CD14-positive monocyte (primary cell): ENCODE data around the gene MAGEB17. TPM values are rescaled to one million over a fixed set of nuclear protein-coding genes. Genes with fewer than 3 reads are reported as not detected.
A peak's percentile ranks its signal among the peaks of the same experiment; 100 is the strongest.

Source experiments
- DNase-seq, 3 donors: peaks; one replicate each; pipeline ENCODE4 v3.0.0-alpha.2; 2011 to 2022
- H2AFZ ChIP-seq: 2 replicates; pipeline ENCODE4 v1.6.0; 2012; ENCODE audit warnings: mild to moderate bottlenecking, low read depth, low read length, inconsistent platforms; ENCODE audit not compliant: insufficient read depth, poor library complexity, severe bottlenecking
- H3K27ac ChIP-seq, 2 donors: 1 replicate in 1 of 2; 2 replicates in 1 of 2; pipeline ENCODE4 v1.5.1; 2012 to 2013; ENCODE audit warnings: low read length in 2 of 2, control low read depth in 1 of 2, inconsistent platforms in 1 of 2, low read depth in 1 of 2, mild to moderate bottlenecking in 1 of 2
- H3K27me3 ChIP-seq, 2 donors: one replicate each; pipeline versions ENCODE4 v1.6.0 to v1.6.1; 2011 to 2013; ENCODE audit warnings: low read length in 2 of 2; ENCODE audit not compliant: control insufficient read depth in 2 of 2, insufficient read depth in 2 of 2
- H3K36me3 ChIP-seq, 2 donors: replicated peaks in 1 of 2; 1 replicate in 1 of 2; 2 replicates in 1 of 2; pipeline versions ENCODE4 v1.5.1 to v1.6.1; 2012 to 2013; ENCODE audit warnings: low read length in 2 of 2, control low read depth in 1 of 2, inconsistent platforms in 1 of 2, mild to moderate bottlenecking in 1 of 2; ENCODE audit not compliant: insufficient read depth in 2 of 2, control insufficient read depth in 1 of 2
- H3K4me1 ChIP-seq, 2 donors: 1 replicate in 1 of 2; 2 replicates in 1 of 2; pipeline versions ENCODE4 v1.5.1 to v1.6.1; 2012 to 2013; ENCODE audit warnings: low read length in 2 of 2, control low read depth in 1 of 2, inconsistent platforms in 1 of 2, mild to moderate bottlenecking in 1 of 2, moderate library complexity in 1 of 2; ENCODE audit not compliant: insufficient read depth in 2 of 2, control insufficient read depth in 1 of 2
- H3K4me2 ChIP-seq: replicated peaks from 2 replicates; pipeline ENCODE3; 2012; ENCODE audit warnings: low read length, moderate library complexity, mild to moderate bottlenecking; ENCODE audit not compliant: poor library complexity, severe bottlenecking; ENCODE audit errors: extremely low read depth
- H3K4me3 ChIP-seq, 3 experiments: fragments of 200-600 bp in 1 of 3; sonication (generic) in 1 of 3; replicated peaks in 1 of 3; 1 replicate in 2 of 3; 2 replicates in 1 of 3; pipeline ENCODE4 v1.5.1; 2011 to 2013; ENCODE audit warnings: low read length in 3 of 3, mild to moderate bottlenecking in 3 of 3, control low read depth in 2 of 3, low read depth in 2 of 3, inconsistent platforms in 1 of 3, moderate library complexity in 1 of 3
- H3K79me2 ChIP-seq: 2 replicates; pipeline ENCODE4 v1.6.0; 2012; ENCODE audit warnings: mild to moderate bottlenecking, control low read depth, inconsistent platforms, low read length, moderate library complexity; ENCODE audit not compliant: insufficient read depth
- H3K9ac ChIP-seq: 2 replicates; pipeline ENCODE4 v1.6.0; 2017; ENCODE audit warnings: low read length, mild to moderate bottlenecking; ENCODE audit not compliant: insufficient read depth, poor library complexity, severe bottlenecking
- H3K9me3 ChIP-seq, 2 donors: replicated peaks in 1 of 2; 1 replicate in 1 of 2; 2 replicates in 1 of 2; pipeline versions ENCODE4 v1.5.1 to v1.6.1; 2012 to 2013; ENCODE audit warnings: low read length in 2 of 2, control low read depth in 1 of 2; ENCODE audit not compliant: control insufficient read depth in 1 of 2, insufficient read depth in 1 of 2
- H4K20me1 ChIP-seq: 2 replicates; pipeline ENCODE4 v1.6.0; 2012; ENCODE audit warnings: mild to moderate bottlenecking, low read length, control low read depth, moderate library complexity; ENCODE audit not compliant: insufficient read depth
- H3K27ac Mint-ChIP-seq, 7 donors: one replicate each; pipeline ENCODE4 v1.8.0; 2020; ENCODE audit warnings: mild to moderate bottlenecking in 7 of 7, mixed read lengths in 7 of 7, moderate library complexity in 6 of 7, inconsistent platforms in 2 of 7
- H3K27me3 Mint-ChIP-seq, 3 donors: one replicate each; pipeline ENCODE4 v1.8.0; 2021 to 2022; ENCODE audit warnings: low read depth in 3 of 3, mild to moderate bottlenecking in 3 of 3, mixed read lengths in 3 of 3, moderate library complexity in 3 of 3, inconsistent platforms in 1 of 3
- H3K36me3 Mint-ChIP-seq, 2 donors: one replicate each; pipeline ENCODE4 v1.8.0; 2020; ENCODE audit warnings: mixed read lengths in 2 of 2, inconsistent platforms in 1 of 2, mild to moderate bottlenecking in 1 of 2
- H3K4me1 Mint-ChIP-seq: one replicate; pipeline ENCODE4 v1.8.0; 2020; ENCODE audit warnings: mild to moderate bottlenecking, mixed read lengths
- H3K4me3 Mint-ChIP-seq, 2 donors: one replicate each; pipeline ENCODE4 v1.8.0; 2020; ENCODE audit warnings: mild to moderate bottlenecking in 2 of 2, mixed read lengths in 2 of 2, moderate library complexity in 1 of 2
- H3K9me3 Mint-ChIP-seq, 7 donors: one replicate each; pipeline ENCODE4 v1.8.0; 2020 to 2022; ENCODE audit warnings: mixed read lengths in 7 of 7, mild to moderate bottlenecking in 6 of 7, moderate library complexity in 6 of 7, inconsistent platforms in 2 of 7
- WGBS: methylation state at CpG from one replicate; pipeline ENCODE4 v1.1.5; 2013; ENCODE audit warnings: missing lambda C conversion rate; ENCODE audit not compliant: insufficient coverage; 5-methylcytosine and 5-hydroxymethylcytosine counted together
- intact Hi-C, 2 donors: fragments of 100-400 bp; cut with micrococcal nuclease; formaldehyde crosslinking; loops; one replicate each; pipeline versions ENCODE4 v1.15.0 to v1.15.1; 2023
- polyA plus RNA-seq, 3 donors: library from polyadenylated mRNA; depleted of rRNA in 1 of 3; unstranded in 2 of 3; stranded (reverse) in 1 of 3; fragments of 300-500 nt in 2 of 3; fragments of >200 nt in 1 of 3; fragmentation: Illumina TruSeq in 2 of 3; gene quantifications; 1 replicate in 2 of 3; 2 replicates in 1 of 3; pipeline ENCODE4 v1.2.3, GENCODE V29; 2012 to 2021
- TF ChIP-seq, protein P1 (sequence below): fragments of 200-600 bp; IDR thresholded peaks from one replicate; pipeline ENCODE4 v1.8.0; 2022; ENCODE audit warnings: antibody characterized with exemption, mild to moderate bottlenecking

MAGEB17 gene
- polyA plus RNA-seq, 3 donors = 0.13 TPM; not detected in 2

- WGBS = no CpG with 5 or more reads among the region's 6 CpGs
- Histone ChIP-seq H3K27ac (no peak overlapping the region), H3K4me3 (no peak overlapping the region), H3K36me3 (no peaks in the 10 kb centered on the region), H3K27me3 (peaks cover 0 to 45% of the 10 kb centered on the region in 2 donors), H3K9ac (no peak overlapping the region), H3K79me2 (no peaks in the 10 kb centered on the region), H3K4me1 (no peaks in the 10 kb centered on the region), H3K4me2 (no peak overlapping the region), H3K9me3 (no peaks in the 10 kb centered on the region), H2AFZ (no peak overlapping the region), H4K20me1 (no peaks in the 10 kb centered on the region)
- Mint-ChIP-seq H3K27ac (no peak overlapping the region), H3K9me3 (no peaks in the 10 kb centered on the region), H3K4me3 (no peak overlapping the region), H3K27me3 (peaks cover 1 to 22% (median 3%) of the 10 kb centered on the region in 3 donors), H3K36me3 (peaks cover 0 to 3% of the 10 kb centered on the region in 2 donors), H3K4me1 (no peaks in the 10 kb centered on the region)
- intact Hi-C loops = no loop called here
- DNase-seq = no peak
- TF ChIP-seq, protein P1, sequence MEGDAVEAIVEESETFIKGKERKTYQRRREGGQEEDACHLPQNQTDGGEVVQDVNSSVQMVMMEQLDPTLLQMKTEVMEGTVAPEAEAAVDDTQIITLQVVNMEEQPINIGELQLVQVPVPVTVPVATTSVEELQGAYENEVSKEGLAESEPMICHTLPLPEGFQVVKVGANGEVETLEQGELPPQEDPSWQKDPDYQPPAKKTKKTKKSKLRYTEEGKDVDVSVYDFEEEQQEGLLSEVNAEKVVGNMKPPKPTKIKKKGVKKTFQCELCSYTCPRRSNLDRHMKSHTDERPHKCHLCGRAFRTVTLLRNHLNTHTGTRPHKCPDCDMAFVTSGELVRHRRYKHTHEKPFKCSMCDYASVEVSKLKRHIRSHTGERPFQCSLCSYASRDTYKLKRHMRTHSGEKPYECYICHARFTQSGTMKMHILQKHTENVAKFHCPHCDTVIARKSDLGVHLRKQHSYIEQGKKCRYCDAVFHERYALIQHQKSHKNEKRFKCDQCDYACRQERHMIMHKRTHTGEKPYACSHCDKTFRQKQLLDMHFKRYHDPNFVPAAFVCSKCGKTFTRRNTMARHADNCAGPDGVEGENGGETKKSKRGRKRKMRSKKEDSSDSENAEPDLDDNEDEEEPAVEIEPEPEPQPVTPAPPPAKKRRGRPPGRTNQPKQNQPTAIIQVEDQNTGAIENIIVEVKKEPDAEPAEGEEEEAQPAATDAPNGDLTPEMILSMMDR = no peak
Observed at GRCh38 chrX:16191605-16192004, 24.3 kb downstream of the MAGEB17 start.

GRCh38 chrX:16196829-16197228, 29.5 kb downstream of the MAGEB17 start:
- DNase-seq = no peak
- peaks cover 0 to 45% of the 10 kb centered on the region in 2 donors for H3K27me3 ChIP-seq
- H3K27ac ChIP-seq = no peak overlapping the region
- no peaks in the 10 kb centered on the region for H3K36me3 ChIP-seq
- intact Hi-C loops = no loop called here
- no peaks in the 10 kb centered on the region for H3K4me1 ChIP-seq
- no peaks in the 10 kb centered on the region for H3K79me2 ChIP-seq
- H3K27me3 Mint-ChIP-seq = peaks cover 3 to 26% (median 13%) of the 10 kb centered on the region in 3 donors
- no peak overlapping the region for H3K9ac ChIP-seq
- H3K4me1 Mint-ChIP-seq = no peaks in the 10 kb centered on the region
- no peaks in the 10 kb centered on the region for H3K36me3 Mint-ChIP-seq
- TF ChIP-seq, protein P1 = no peak
- no peaks in the 10 kb centered on the region for H3K9me3 ChIP-seq
- H4K20me1 ChIP-seq = no peaks in the 10 kb centered on the region
- no peak overlapping the region for H2AFZ ChIP-seq
- H3K9me3 Mint-ChIP-seq = no peaks in the 10 kb centered on the region
- no peak overlapping the region for H3K4me2 ChIP-seq
- peak overlapping the region in 1 of 7 donors; percentile 35 for H3K27ac Mint-ChIP-seq
- no peak overlapping the region for H3K4me3 ChIP-seq
- no peak overlapping the region for H3K4me3 Mint-ChIP-seq
